Ishikawa (cell line): ENCODE results near the gene RAPGEF4.

Experiments used
- CEBPB ChIP-seq: IDR thresholded peaks from 2 replicates; pipeline ENCODE4 v1.6.1; 2012
- CREB1 ChIP-seq: IDR thresholded peaks from 2 replicates; pipeline ENCODE4 v1.6.1; 2012; ENCODE audit warnings: low read depth
- EP300 ChIP-seq: IDR thresholded peaks from 2 replicates; pipeline ENCODE4 v1.6.1; 2012; ENCODE audit warnings: borderline replicate concordance
- FOXM1 ChIP-seq: IDR thresholded peaks from 2 replicates; pipeline ENCODE4 v1.6.1; 2012; ENCODE audit warnings: low read depth, borderline replicate concordance
- MAX ChIP-seq: IDR thresholded peaks from 2 replicates; pipeline ENCODE4 v1.6.1; 2012
- NFIC ChIP-seq: IDR thresholded peaks from 2 replicates; pipeline ENCODE4 v1.6.1; 2012
- REST ChIP-seq: IDR thresholded peaks from 2 replicates; pipeline ENCODE4 v1.6.1; 2012; ENCODE audit warnings: low read depth, mild to moderate bottlenecking
- TAF1 ChIP-seq: IDR thresholded peaks from 2 replicates; pipeline ENCODE4 v1.6.1; 2012; ENCODE audit warnings: low read depth, mild to moderate bottlenecking
- TEAD4 ChIP-seq: IDR thresholded peaks from 2 replicates; pipeline ENCODE4 v1.6.1; 2012
- YY1 ChIP-seq: IDR thresholded peaks from 2 replicates; pipeline ENCODE4 v1.6.1; 2012; ENCODE audit warnings: low read depth
- ZBTB7A ChIP-seq: IDR thresholded peaks from 2 replicates; pipeline ENCODE4 v1.6.1; 2012; ENCODE audit warnings: low read depth

GRCh38 chr2:173001664-173002604 lies 266.3 kb downstream of the RAPGEF4 start:
- TF ChIP-seq YY1 (no peak), CREB1 (no peak), NFIC (no peak), FOXM1 (no peak), TAF1 (no peak), TEAD4 (no peak), CEBPB (no peak), EP300 (no peak), MAX (no peak), REST (no peak), ZBTB7A (no peak)
